ENCODE results near the gene B3GALT4.
"Not testable (repeated sequence)": the region's sequence is repeated elsewhere in the genome, so short reads cannot be mapped to it uniquely, and the experiment has no call there.

Gene B3GALT4

GRCh38 chr6:33275795-33276580 is 935 bp upstream of the B3GALT4 start:
- Mint-ChIP-seq H3K27ac (peak overlapping the region; percentile 92), H3K4me3 (peak overlapping the region; percentile 91), H3K4me1 (peaks cover 77% of the 10 kb centered on the region), H3K36me3 (peaks cover 60% of the 10 kb centered on the region)
- not testable (repeated sequence) for H3K27me3 Mint-ChIP-seq, H3K9me3 Mint-ChIP-seq
- DNase-seq, result peak; percentile 21
- CTCF ChIA-PET, result interaction anchor here (1.3 to 2.4 kb wide), 4 partner anchors 23 to 150 kb away, joined by 3 to 15 read pairs (median 8); partner anchors contain the start of gene RGL2

- CTCF ChIA-PET, result interaction anchor here (1.3 to 2.4 kb wide), 4 partner anchors 23 to 149 kb away, joined by 3 to 15 read pairs (median 8); partner anchors contain the start of gene RGL2
- H3K27ac Mint-ChIP-seq, result peak overlapping the region; percentile 92
- H3K36me3 Mint-ChIP-seq, result peaks cover 63% of the 10 kb centered on the region
- H3K4me1 Mint-ChIP-seq, result peaks cover 77% of the 10 kb centered on the region
- no peaks in the 10 kb centered on the region for H3K9me3 Mint-ChIP-seq
- peak overlapping the region; percentile 91 for H3K4me3 Mint-ChIP-seq
- H3K27me3 Mint-ChIP-seq, result peaks cover 4% of the 10 kb centered on the region
- DNase-seq, result peak; percentile 11
These were observed 401 bp upstream of the B3GALT4 start for GRCh38 chr6:33276581-33276863.

- Mint-ChIP-seq H3K4me3 (peak overlapping the region; percentile 91), H3K4me1 (peaks cover 73% of the 10 kb centered on the region), H3K27ac (peak overlapping the region; percentile 97), H3K9me3 (no peaks in the 10 kb centered on the region), H3K27me3 (peaks cover 4% of the 10 kb centered on the region), H3K36me3 (peaks cover 65% of the 10 kb centered on the region)
- CTCF ChIA-PET, result interaction anchor here (0.6 to 2.4 kb wide), 9 partner anchors 11 to 300 kb away, joined by 3 to 15 read pairs (median 5); partner anchors contain the start of genes PFDN6, RGL2 and WDR46
- DNase-seq, result peak; percentile 56
These were observed 904 bp downstream of the B3GALT4 start for GRCh38 chr6:33277663-33278391.

GRCh38 chr6:33278392-33278741 is 1.4 kb downstream of the B3GALT4 start:
- peak overlapping the region; percentile 97 for H3K27ac Mint-ChIP-seq
- peaks cover 67% of the 10 kb centered on the region for H3K4me1 Mint-ChIP-seq
- peaks cover 63% of the 10 kb centered on the region for H3K36me3 Mint-ChIP-seq
- CTCF ChIA-PET, result interaction anchor here (1.1 to 2.4 kb wide), 4 partner anchors 11 to 67 kb away, joined by 4 to 11 read pairs (median 7); partner anchors contain the start of genes PFDN6, RGL2 and WDR46
- DNase-seq, result no peak
- H3K27me3 Mint-ChIP-seq, result peaks cover 4% of the 10 kb centered on the region
- no peaks in the 10 kb centered on the region for H3K9me3 Mint-ChIP-seq
- peak overlapping the region; percentile 91 for H3K4me3 Mint-ChIP-seq

GRCh38 chr6:33278810-33279209 is 1.9 kb downstream of the B3GALT4 start:
- peak overlapping the region; percentile 91 for H3K4me3 Mint-ChIP-seq
- peak; percentile 11 for DNase-seq
- CTCF ChIA-PET, result interaction anchor here (1.1 to 2.4 kb wide), 4 partner anchors 10 to 66 kb away, joined by 4 to 11 read pairs (median 7); partner anchors contain the start of genes PFDN6, RGL2 and WDR46
- H3K27ac Mint-ChIP-seq, result peak overlapping the region; percentile 97
- H3K36me3 Mint-ChIP-seq, result peaks cover 58% of the 10 kb centered on the region
- H3K9me3 Mint-ChIP-seq, result no peaks in the 10 kb centered on the region
- H3K27me3 Mint-ChIP-seq, result peaks cover 4% of the 10 kb centered on the region
- H3K4me1 Mint-ChIP-seq, result peaks cover 63% of the 10 kb centered on the region

DNA sequence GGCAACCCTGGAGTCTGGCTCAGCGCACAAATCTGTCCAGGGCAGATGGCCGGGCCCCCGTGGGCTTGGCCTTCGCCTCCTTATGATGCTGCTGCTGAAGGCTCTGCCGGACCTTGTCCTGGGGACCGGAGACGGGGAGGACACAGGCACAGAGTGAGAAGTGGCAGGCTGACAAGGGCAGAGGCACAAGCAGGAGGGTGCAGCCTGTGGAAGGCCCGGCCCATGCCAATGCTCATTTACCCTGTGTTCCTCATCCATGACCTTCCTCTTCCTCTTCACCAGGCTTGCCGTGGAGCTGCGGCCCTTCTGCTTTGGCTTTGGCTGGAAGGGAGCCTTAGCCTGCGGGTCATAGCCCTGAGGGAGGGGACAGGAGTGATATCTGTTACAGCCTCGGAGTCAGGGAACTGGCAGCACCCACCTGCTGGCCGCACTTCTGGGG is 2.4 kb downstream of the B3GALT4 start:
- peak overlapping the region; percentile 97 for H3K27ac Mint-ChIP-seq
- CTCF ChIA-PET, result interaction anchor here (1.6 kb wide), 1 partner anchor 10 kb away, joined by 7 read pairs; the partner anchor contains the start of genes PFDN6 and WDR46
- no peak overlapping the region for H3K4me3 Mint-ChIP-seq
- no peaks in the 10 kb centered on the region for H3K9me3 Mint-ChIP-seq
- peak; percentile 17 for DNase-seq
- peaks cover 59% of the 10 kb centered on the region for H3K4me1 Mint-ChIP-seq
- H3K27me3 Mint-ChIP-seq, result peaks cover 4% of the 10 kb centered on the region
- peaks cover 56% of the 10 kb centered on the region for H3K36me3 Mint-ChIP-seq

DNA sequence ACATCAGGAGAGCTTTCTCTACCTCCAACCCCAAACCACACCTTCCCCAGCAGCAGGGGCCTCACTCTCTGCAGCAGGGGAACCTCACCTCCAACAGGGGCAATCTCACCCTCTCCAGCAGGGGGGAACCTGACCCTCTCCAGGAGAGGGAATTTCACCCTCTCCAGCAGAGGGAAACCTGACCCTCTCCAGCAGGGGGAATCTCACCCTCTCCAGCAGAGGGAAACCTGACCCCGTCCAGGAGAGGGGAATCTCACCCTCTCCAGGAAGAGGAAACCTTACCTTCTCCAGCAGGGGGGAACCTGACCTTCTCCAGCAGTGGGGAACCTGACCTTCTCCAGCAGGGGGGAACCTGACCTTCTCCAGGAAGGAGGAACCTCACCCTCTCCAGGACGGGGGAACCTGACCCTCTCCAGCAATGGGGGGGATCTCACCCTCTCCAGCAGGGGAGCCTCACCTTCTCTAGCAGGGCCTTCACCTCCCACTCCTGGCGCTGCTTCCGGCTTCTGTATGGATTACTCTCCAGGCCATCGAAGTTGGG is 3.1 kb downstream of the B3GALT4 start:
- Mint-ChIP-seq H3K4me3 (no peak overlapping the region), H3K9me3 (no peaks in the 10 kb centered on the region), H3K27ac (no peak overlapping the region), H3K36me3 (peaks cover 48% of the 10 kb centered on the region), H3K27me3 (peaks cover 4% of the 10 kb centered on the region), H3K4me1 (peaks cover 51% of the 10 kb centered on the region)
- peak; percentile 25 for DNase-seq
- CTCF ChIA-PET, result no interaction called here

- CTCF ChIA-PET, result no interaction called here
- Mint-ChIP-seq H3K4me1 (peaks cover 46% of the 10 kb centered on the region), H3K27ac (peak overlapping the region; percentile 37)
These were observed 3.6 kb downstream of the B3GALT4 start for GRCh38 chr6:33280539-33280938.

GRCh38 chr6:33285214-33285613 is 8.3 kb downstream of the B3GALT4 start:
- H3K27me3 Mint-ChIP-seq, CTCF ChIA-PET, H3K4me3 Mint-ChIP-seq, H3K9me3 Mint-ChIP-seq, DNase-seq, H3K27ac Mint-ChIP-seq: not testable (repeated sequence)
- Mint-ChIP-seq H3K4me1 (peaks cover 42% of the 10 kb centered on the region), H3K36me3 (peaks cover 40% of the 10 kb centered on the region)

More at GRCh38 chr6:33280539-33280938, 3.6 kb downstream of the B3GALT4 start:
- Mint-ChIP-seq H3K27me3 (peaks cover 4% of the 10 kb centered on the region), H3K9me3 (no peaks in the 10 kb centered on the region), H3K4me3 (no peak overlapping the region), H3K36me3 (peaks cover 46% of the 10 kb centered on the region)
- DNase-seq, result peak; percentile 13

GRCh38 chr6:33286946-33287914 is 10.3 kb downstream of the B3GALT4 start:
- peaks cover 39% of the 10 kb centered on the region for H3K36me3 Mint-ChIP-seq
- H3K27me3 Mint-ChIP-seq, result no peaks in the 10 kb centered on the region
- H3K27ac Mint-ChIP-seq, result no peak overlapping the region
- H3K4me3 Mint-ChIP-seq, result peak overlapping the region; percentile 88
- no peaks in the 10 kb centered on the region for H3K9me3 Mint-ChIP-seq
- peaks cover 43% of the 10 kb centered on the region for H3K4me1 Mint-ChIP-seq
- CTCF ChIA-PET, result no interaction called here
- no peak for DNase-seq

DNA sequence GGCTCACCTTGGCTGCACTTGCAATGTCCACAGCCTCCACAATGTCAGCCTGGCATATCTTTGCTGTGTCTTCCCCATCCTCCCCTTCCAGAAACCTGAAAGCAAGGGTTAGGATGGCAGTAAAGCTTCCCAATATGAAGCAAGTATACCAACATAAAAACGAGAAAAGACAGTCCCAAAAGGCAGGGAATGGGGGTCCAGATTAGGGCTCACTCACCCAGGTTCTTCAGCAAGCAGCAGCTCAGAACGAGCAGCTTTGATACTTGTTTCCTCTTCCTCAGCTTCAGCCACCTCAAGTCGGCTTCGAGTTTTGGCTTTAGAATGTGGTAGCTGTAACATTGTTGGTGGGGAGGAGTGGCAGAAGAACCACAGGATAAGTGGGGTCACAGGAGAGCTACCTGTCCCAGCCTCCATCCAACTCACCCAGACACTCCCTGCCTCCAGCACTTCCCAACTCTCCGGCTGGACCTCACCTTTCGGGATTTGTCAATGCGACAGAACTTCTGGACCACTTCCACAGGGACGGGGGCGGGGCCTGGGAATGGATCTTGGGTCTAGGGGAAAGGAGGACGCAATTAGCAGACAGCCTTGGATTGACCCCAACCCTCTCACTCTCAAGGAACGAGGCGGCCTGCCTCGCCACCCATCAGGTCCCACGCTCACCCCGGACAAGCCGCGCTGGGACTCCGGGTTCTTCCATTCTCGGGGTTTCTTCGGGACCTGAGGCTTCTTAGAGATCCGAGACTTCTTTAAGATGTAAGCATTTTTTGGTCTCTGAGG is 11.4 kb downstream of the B3GALT4 start:
- Mint-ChIP-seq H3K36me3 (peaks cover 39% of the 10 kb centered on the region), H3K27ac (peak overlapping the region; percentile 5), H3K4me3 (peak overlapping the region; percentile 88), H3K27me3 (no peaks in the 10 kb centered on the region), H3K4me1 (peaks cover 43% of the 10 kb centered on the region), H3K9me3 (no peaks in the 10 kb centered on the region)
- no peak for DNase-seq
- CTCF ChIA-PET, result interaction anchor here (1.3 to 2.2 kb wide), 3 partner anchors 10 to 40 kb away, joined by 3 to 7 read pairs (median 4); no protein-coding TSS in a partner anchor

DNA sequence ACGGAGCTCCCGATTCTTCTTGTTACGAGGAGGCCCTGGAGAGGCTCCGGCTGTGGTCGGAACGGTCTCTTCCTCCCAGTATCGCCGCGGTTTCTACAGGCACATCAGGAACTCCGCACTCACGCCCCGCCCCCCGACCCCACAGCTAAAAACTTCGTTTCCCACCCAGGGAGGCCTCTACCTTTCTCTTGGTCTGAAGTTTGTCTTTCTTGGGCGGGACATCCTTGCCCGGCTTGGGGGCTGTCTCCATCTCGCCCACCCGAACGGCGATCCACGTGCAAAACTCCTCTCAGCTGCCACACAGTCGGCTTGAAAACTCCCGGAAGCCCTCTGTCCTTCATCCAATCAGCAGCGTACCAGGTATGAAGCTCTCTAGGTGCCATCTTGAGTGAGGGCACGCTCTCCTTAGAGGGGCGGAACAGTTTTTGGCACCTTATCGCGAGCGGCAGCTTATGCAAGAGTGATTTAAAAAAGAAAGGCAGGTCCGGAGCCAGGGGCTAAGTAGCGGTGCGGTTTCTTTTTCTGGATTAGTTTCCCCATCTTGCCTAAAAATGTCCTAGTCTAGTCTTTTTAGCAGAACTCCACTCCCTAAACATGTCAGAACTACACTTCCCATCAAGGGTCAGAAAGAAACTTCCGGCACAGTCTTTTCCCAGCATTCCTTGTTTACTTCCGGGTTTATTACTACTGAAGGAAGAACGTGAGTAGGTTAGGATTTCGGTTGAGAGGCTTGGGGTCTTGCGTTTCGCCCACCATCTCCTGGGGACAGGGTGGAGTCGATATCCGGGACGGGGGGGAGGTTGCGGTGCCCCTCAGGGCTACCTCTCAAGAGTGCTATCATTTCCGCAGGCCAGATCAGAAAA is 12.2 kb downstream of the B3GALT4 start, which contains the start of the genes PFDN6 and WDR46:
Gene PFDN6, plus strand, starts transcription at position 681 of the 863 bp plus-strand sequence. CDS start 256 bp downstream, outside the sequence.
Gene WDR46, minus strand, starts transcription at position 319 of the 863 bp plus-strand sequence. Its CDS starts 69 bp downstream, at position 250.
- Mint-ChIP-seq H3K36me3 (peaks cover 41% of the 10 kb centered on the region), H3K27me3 (no peaks in the 10 kb centered on the region), H3K4me1 (peaks cover 43% of the 10 kb centered on the region), H3K27ac (peak within 1 kb of the TSS; percentile 80), H3K4me3 (peak within 1 kb of the TSS; percentile 88), H3K9me3 (no peaks in the 10 kb centered on the region)
- DNase-seq, result peak; percentile 91
- CTCF ChIA-PET, result interaction anchor here (0.7 to 2.2 kb wide), 4 partner anchors 10 to 40 kb away, joined by 3 to 7 read pairs (median 6); no protein-coding TSS in a partner anchor

All from activated naive CD4-positive, alpha-beta T cell treated with anti-CD3 and anti-CD28 coated beads, Interleukin-2, amount 10 ng/mL, durations not matched to agents 7 days and 5 days (primary cell).